DMS53 (cell line): ENCODE results near the gene LBHD2.
"Not testable (repeated sequence)": the region's sequence is repeated elsewhere in the genome, so short reads cannot be mapped to it uniquely, and the experiment has no call there.

Source experiments
- DNase-seq: peaks from one replicate; lab custom pipeline; 2025; lab: John Stamatoyannopoulos, UW

LBHD2 gene

DNA sequence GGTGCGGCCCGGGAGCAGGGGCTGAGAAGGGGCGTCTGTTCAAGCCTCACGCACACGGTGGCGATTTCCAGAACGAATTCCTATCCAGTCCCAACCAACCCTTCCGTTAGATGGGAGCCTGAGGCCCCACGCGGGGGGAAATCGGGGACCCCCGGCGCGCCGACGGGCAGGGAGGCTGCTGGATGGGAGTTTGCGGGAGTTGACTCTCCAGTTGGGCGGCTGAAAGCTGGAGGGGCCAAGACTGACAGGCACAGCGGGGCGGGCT lies 20.3 kb downstream of the LBHD2 start:
- DNase-seq = no peak

GRCh38 chr14:103104654-103105452 lies 20.8 kb downstream of the LBHD2 start:
- DNase-seq = peak; percentile 72

DNA sequence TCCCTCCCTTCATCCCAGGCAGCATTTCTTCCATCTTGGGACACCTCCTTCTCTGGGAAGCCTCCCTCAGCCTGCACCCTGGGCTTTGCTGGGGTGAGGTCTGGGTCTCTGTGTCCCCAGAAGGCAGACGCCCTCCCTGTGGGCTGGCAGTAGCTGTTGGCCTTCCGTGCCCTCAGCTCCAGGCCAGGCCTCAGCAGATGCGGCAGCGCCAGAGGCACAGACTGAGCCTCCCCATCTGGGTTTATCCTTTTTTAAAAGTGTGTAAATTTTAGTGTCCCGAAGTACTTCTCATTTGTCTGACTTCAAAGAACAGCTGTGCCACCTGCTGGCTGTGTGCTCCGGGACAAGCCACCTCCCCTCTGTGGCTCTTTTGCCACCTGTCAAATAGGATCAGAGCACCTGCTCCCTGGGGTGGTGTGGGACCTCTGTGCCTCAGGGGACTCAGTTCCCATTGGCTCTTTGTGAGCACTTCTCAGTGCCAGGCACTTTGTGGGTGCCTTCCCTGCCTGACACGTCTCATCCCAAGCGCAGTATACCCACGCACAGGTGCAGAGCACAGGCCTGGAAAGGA lies 21.7 kb downstream of the LBHD2 start:
- DNase-seq = peak; percentile 53

- no peak for DNase-seq
Observed at GRCh38 chr14:103107455-103107854, 23.4 kb downstream of the LBHD2 start.

DNA sequence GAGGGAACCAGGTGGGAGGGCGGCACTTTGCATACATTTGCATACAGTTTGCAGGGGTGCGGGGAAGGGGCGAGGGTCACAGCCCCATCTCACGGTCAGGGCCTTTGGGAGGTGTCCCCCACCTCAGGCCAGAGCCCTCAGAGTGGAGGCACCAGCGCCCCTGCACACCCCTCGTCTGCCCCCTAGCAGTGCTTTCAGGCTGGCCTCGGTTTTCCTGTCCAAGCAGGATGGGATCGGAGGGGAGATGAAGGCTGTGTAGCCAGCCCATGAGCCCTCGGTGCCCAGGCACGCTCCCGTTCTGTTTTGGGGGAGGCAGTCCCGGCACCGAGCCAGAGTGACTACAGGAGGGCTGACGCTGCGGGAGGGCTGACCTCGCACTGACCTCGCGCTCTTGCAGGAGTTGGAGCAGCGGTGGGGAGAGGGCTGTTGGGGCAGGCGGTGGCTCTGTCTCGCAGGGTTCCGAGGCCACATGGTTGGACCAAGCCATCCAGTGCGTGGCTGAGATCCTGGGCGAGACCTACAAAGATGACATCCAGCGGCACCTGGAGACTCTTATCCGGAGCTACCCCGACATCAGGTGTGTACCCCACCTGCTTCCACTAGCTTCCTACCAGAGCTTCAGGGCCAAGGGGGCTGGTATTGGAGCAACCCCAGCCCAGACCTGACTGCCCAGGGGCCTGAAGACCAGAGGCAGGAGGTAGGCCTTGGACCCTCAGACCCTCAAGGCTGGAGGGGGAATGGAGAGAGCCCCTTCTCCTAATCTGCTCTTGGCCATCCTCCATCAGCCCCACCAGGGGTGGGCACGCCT lies 24.1 kb downstream of the LBHD2 start:
- DNase-seq = no peak

DNA sequence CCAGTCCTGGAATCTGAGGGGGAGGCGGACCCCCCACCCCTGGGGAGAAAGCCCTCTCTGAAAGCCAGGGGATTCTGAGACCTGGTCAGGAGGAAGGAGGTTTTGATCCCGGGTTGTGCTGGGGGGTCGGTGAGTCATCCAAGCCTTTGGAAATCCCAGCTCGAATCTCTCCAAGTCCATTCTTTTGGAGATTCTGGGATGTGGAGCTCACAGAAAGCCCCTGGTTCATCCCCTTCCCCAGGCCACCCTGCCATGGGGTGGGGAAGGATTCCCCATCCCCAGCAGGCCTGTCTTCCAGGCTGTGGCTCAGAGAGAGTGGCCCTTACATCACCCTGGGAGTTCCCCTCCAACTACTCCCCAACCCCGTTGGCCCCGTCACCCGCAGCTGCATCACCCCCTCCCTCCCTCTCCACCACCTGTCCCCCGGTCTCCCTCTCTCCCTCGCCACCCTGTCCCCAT lies 24.8 kb downstream of the LBHD2 start:
- DNase-seq = no peak

- no peak for DNase-seq
Observed at GRCh38 chr14:103109535-103110441, 25.8 kb downstream of the LBHD2 start.

DNA sequence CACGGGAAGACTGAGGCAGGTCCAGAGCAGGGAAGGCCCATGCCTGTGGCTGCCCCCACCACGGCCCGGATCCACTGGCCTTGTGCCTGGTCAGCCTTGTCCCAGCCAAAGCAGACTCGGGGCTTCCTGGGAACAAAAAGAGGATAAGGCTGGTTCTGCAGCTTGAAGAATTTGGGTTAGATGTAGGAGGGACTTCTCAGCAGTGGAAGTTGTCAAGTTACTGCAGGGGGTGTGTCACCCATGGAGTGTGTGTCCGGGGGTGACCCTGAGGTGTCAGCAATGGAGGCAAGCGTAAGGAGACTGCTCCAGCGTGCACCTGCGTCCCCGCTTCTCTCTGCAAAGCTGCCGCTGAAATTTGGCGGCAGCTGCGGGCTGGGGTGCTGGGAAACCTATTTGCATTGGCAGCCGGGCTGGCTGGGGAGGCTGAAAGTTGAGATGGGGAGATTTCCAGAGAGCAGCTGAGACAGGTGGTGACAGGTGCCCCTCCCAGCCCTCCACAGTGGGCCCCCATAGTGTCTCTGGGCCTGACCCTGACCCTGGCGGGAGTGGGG lies 26.7 kb downstream of the LBHD2 start:
- no peak for DNase-seq

GRCh38 chr14:103111232-103111868 lies 27.3 kb downstream of the LBHD2 start:
- DNase-seq = no peak

GRCh38 chr14:103112400-103113243 lies 28.6 kb downstream of the LBHD2 start:
- DNase-seq = no peak

DNA sequence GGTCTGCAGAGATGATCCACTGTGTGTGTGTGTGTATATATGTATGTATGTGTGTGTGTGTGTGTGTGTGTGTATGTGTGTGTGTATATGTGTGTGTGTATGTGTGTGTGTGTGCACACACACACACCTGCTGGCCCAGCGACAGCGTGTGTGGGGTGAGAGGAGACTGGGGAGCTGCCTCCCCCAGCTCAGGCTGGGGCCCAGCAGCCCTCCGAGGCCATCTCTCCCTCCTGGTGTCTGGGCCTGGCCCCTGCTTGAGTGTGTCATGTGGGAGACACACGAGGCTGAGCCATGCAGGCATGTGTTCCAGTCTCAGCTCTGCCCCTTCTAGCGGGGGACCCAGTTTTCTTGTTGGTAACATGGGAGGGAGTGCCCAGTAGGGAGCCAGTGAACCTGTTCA lies 29.3 kb downstream of the LBHD2 start:
- no peak for DNase-seq

DNA sequence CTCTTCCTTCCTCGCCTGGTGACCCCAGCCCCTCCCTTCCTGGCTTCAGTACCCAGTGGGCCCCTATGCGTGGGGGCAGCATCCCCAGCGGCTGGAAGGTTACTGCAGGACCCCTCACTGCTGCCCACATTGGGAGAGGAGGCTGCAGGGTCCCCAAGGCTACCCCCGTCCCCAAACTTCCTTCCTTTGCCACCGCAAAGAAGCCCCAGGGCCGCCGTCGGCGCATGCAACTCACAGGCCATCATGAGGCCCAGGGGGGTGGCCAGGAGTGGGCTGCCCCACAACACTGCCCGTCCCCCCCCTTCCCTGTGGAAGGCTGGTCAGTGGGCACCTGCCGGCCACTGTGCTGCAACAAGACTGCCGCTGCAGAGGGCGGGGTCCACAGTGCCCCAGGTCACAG lies 29.8 kb downstream of the LBHD2 start:
- DNase-seq = no peak

DNA sequence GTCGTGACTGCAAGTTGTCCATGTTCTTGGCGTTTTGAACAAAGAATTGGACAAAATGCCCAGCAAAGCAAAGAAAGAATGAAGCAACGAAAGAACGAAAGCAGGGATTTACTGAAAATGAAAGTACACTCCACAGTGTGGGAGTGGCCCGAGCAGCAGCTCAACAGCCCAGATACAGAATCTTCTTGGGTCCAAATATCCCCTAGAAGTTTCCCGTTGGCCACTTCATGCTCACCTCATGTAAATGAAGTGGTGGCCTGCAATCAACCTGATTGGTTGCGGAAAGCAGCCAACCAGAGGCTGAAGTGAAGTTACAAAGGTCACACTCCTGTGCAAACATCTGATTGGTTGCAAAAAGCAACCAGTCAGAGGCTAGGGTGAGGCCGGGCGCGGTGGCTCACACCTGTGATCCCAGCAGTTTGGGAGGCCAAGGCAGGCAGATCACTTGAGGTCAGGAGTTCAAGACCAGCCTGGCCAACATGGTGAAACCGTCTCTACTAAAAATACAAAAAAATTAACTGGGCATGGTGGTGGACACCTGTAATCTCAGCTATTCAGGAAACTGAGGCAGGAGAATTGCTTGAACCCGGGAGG lies 31.2 kb downstream of the LBHD2 start:
- not testable (repeated sequence) for DNase-seq

DNA sequence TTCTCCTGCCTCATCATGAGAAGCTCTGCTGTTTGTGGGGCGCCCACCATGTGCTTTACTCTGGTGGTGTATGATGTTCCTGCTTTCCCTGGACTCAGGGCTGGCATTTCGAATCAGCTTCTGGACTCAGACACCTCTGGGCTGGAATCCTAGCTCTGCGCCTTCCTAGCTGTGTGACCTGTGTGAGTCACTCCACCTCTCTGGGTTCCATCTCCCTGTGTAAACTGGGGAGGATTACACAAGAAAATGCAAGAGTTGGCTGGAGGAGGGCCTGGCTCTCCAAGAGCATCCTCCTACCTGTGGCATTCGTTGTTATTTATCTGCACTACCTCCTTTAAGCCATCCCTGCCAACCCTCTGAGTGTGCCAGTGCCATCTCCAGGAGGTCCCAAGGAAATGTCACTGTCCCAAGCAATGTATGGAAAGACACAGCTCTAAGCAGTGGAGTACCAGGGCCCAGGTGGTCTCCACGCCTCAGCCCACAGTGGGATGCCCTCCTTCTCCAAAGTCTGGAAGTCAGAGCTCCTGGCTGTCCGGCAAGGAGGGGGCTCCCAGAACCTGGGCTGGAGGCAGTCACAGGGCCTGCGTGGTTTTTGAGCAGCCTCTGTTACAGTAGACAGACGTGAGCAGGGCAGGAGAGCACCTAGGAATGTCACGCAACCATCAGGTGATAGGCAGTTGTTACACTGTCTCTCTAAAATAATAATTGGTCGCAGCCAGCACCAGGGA lies 32.0 kb downstream of the LBHD2 start:
- no peak for DNase-seq

- no peak for DNase-seq
Observed at GRCh38 chr14:103116636-103117035, 32.6 kb downstream of the LBHD2 start.

- not testable (repeated sequence) for DNase-seq
Observed at GRCh38 chr14:103117499-103117898, 33.5 kb downstream of the LBHD2 start.

- no peak for DNase-seq
Observed at GRCh38 chr14:103118018-103118662, 34.1 kb downstream of the LBHD2 start.

DNA sequence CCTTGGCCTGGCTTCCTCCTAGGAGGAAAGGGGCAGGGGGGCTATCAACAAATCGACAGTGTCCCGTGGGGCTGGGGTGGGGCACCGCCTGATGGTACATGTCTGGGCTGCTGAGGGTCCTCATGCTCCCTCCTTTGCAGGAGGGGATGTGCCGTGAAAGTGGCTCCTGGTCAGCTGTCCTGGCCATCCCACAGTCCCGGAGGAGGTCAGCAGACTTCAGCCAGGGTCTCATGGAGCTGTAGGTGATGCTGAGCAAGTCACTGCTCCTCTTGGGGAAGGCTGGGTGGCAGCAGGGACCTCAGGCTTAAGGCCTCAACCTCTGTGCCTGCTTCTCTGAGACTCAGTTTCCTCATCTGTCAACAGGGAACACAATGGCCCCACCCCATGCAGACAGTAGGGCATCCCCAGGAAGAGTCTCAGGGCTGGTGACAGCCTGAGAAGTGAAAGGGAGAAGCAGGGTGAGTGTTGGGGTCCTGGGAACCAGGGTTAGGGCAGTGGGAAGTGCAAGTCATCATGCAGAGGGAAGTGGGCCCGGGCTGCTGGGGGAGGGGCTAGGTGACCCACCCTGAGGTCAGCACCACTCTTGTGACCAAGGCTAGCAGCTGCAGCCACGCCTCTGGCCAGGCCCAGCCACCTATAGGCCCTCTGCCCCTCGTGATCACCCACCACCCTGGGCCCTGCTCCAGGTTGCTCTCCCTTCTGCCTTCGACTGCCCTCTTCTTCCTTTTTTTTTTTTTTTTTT lies 34.8 kb downstream of the LBHD2 start:
- no peak for DNase-seq
